CMK (cell line): ENCODE measurements around the gene FHIT.
A peak's percentile ranks its signal among the peaks of the same experiment; 100 is the strongest.

Source experiments
- DNase-seq: peaks from one replicate; pipeline ENCODE4 v3.0.0-alpha.2; 2010; ENCODE audit warnings: low read depth

The FHIT gene

GRCh38 chr3:59876533-59877062 is 1374.7 kb downstream of the FHIT start:
- DNase-seq, result no peak

DNA sequence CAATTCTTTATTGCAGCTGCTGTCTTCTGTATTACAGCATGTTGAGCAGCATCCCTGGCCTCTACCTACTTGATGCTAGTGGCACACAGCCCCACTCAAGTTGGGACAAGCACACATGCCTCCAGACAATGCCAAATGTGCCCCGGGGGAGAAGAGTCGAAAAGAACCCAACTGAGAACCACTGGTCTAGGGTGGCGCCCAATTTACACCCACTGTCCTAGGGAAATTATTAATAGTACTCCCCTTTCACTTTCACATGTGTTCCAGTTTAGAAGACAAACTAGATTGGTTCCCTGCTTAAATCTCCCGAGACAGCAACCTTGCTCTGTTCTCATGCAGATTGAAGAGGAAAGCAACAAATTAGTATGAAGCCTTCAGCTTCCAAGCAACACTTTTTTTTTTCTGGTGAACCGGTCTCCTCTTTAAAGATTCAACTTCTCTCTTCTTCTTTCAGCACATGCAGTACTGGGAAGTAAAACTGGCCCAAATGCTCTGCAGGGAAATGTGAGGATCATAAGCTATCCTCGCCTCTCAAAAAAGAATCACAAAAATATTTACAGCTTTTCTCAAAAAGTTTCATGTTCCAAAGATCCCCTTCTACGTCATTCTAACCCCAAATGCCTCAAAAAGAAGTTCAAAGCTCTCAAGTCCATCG is 1377.5 kb downstream of the FHIT start:
- DNase-seq, result no peak

DNA sequence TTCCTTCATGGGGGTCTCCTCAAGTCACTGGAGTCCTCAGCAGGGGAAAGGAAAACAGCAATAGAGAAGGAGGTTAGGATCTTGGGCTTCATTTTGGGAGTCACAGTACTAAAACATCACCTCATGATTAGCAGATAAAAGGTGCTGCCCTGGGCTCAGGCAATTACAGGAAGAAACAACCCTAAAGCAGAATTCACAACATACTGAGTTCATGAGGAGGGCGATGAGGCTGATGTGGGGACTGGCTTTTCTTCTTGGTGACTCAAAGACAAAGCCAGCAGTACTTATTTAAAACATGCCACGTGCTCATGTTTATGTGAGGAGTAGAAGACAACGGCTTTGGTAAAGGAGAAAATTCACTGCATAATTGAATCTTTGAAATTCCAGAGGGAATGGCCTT is 1379.1 kb downstream of the FHIT start:
- DNase-seq, result no peak

- DNase-seq, result no peak
These were observed 1383.9 kb downstream of the FHIT start for GRCh38 chr3:59867185-59868002.

GRCh38 chr3:59866076-59866475 is 1385.2 kb downstream of the FHIT start:
- no peak for DNase-seq

- DNase-seq, result no peak
These were observed 1385.9 kb downstream of the FHIT start for GRCh38 chr3:59865351-59865750.

DNA sequence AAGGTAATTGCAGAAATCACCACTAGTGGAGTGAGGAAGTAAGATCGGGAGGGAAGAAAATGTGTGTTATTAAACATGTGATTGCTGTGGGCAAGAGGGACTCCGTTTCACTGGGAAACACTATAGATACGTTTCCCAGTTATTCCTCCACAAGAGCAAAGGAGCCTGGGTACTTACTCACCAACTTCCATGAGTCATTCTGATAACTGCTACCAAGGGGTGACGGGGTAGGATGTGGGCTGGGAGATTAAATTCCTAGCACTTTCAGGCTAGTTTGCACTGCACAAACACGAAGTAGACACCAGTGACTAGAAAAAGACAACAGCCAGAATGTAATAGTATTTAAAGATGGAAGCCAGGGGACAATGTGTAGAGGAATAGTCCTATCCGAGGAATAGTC is 1388.6 kb downstream of the FHIT start:
- no peak for DNase-seq

- DNase-seq, result peak; percentile 45
These were observed 1393.5 kb downstream of the FHIT start for GRCh38 chr3:59857589-59858346.

- DNase-seq, result no peak
These were observed 1394.3 kb downstream of the FHIT start for GRCh38 chr3:59856934-59857460.

DNA sequence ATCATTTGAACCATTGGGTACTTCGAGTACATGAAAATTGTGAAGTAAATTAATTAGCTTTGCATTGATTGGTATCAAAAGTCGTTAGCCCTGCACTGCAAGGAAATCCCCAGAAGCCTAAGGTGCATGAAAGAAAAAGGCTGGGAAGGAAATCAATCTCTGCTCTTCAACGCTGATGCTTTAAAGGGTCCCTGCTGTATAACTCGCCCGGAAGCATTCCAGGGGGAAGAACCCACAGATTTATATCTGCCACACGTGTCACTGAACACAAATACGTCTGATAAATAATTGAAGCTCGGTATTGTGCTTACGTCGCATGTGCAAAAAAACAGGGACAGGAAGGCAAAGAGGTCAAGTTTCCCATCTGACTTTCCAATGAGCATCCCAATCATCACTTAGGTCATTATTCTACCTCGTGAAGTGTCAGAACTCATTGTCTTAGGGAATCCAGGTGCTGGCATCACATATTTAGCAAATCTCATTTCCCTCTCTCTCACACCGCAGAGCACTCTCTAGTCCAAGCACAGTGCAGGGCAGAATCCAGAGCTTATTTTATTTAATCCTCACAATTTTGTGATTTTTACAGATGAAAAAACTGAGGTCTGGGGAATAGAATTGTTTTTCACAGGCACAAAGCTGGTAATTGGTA is 1397.1 kb downstream of the FHIT start:
- no peak for DNase-seq

GRCh38 chr3:59850417-59850816 is 1400.8 kb downstream of the FHIT start:
- no peak for DNase-seq

DNA sequence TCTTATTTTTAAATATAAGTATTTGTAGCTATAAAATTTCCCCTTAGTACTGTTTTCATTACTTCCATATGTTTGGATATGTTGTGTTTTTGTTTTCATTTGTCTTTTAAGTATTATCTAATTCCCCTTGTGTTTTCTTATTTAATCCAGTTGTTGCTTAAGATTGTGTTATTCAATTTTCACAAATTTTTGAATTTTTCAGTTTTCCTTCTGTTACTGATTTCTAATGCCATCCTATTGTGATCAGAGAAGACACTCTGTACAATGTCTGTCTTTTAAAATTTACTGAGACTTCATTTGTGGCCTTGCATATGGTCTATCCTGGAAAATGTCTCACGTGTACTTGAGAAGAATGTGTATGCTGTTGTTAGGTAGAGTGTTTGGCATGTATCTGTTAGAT is 1405.9 kb downstream of the FHIT start:
- DNase-seq, result no peak

- no peak for DNase-seq
These were observed 1407.4 kb downstream of the FHIT start for GRCh38 chr3:59843821-59844220.

- DNase-seq, result no peak
These were observed 1411.3 kb downstream of the FHIT start for GRCh38 chr3:59839810-59840515.

DNA sequence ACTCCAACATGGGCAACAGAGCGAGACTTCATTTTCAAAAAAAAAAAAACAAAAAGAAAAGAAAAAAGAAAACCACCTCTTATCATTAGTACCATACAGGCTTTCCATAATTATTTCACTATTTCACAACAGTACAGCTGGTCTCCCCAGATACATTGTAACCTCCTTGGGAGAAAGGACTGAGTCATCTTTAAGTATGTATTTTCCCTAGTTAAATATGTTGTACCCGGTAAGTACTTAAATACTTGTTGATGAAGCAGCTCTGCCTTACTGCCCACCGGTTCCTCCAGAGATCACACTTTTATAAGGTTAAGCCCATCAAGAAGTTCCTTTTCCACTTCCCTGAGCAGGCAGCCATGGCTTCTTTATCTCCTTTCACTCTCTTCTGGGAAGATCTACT is 1412.0 kb downstream of the FHIT start:
- peak; percentile 24 for DNase-seq

GRCh38 chr3:59836531-59836930 is 1414.7 kb downstream of the FHIT start:
- DNase-seq, result no peak

DNA sequence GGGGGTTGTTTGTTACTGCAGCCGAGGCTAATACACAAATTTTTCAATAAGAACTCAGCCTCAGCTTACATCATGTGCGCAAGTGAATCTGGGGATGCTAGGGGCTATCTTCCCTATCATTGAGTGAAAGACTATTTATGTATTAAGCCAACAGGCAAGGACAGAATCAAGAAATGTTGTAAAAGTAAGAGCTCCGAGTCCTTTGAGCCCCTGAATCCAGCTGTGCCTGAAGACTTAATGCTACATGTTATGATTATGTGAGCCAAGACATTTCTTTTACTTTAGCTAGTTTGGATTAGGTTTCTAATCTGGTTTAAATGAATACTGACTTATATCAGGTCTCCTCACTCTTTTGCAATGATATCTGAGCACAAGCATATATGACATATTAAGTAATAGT is 1418.5 kb downstream of the FHIT start:
- DNase-seq, result no peak

- DNase-seq, result no peak
These were observed 1419.0 kb downstream of the FHIT start for GRCh38 chr3:59832241-59832640.

- no peak for DNase-seq
These were observed 1419.9 kb downstream of the FHIT start for GRCh38 chr3:59831394-59831793.

DNA sequence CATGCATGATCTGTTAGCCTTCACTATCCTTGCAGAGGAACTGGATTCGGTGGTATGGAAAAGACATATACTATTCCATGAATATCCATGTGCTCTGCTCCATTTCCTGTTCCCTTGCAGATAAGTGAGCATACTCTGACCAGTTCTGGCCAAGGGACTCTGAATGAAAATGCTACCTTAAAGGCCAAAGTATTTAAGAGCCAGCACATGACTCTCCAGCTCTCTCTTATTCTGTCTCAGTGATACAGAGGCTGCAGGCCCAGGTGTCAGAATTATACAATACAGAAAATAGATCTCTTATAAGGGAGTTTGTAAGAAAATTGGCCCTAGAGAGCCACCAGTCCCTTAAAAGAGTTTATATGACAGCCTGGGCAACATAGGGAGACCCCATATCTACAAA is 1421.7 kb downstream of the FHIT start:
- DNase-seq, result no peak

GRCh38 chr3:59824876-59825275 is 1426.4 kb downstream of the FHIT start:
- no peak for DNase-seq
